K562 (cell line): ENCODE results near the gene SLC37A4. TPM values are rescaled to one million over a fixed set of nuclear protein-coding genes. Genes with fewer than 3 reads are reported as not detected.

Source experiments
- BCOR ChIP-seq: fragments of 450-650 bp; IDR thresholded peaks from 2 replicates; pipeline ENCODE4 v1.6.1; 2016
- CBFA2T2 ChIP-seq: fragments of 450-650 bp; conservative IDR thresholded peaks from 2 replicates; pipeline ENCODE4 v1.6.1; 2017; ENCODE audit warnings: mild to moderate bottlenecking
- CXXC5 ChIP-seq: fragments of 250-450 bp; sonication (Bioruptor Pico); IDR thresholded peaks from 2 replicates; pipeline ENCODE4 v1.8.0; 2022; ENCODE audit warnings: inconsistent platforms, mild to moderate bottlenecking, moderate library complexity
- FOXA3 ChIP-seq, 2 experiments: fragments of 450-650 bp in 1 of 2; sonication (generic) in 1 of 2; formaldehyde crosslinking; IDR thresholded peaks in 1 of 2; conservative IDR thresholded peaks in 1 of 2; 2 replicates each; pipeline versions ENCODE4 v1.4.0 to v1.8.0; 2020 to 2022; ENCODE audit warnings: mild to moderate bottlenecking in 2 of 2, missing genetic modification reagents in 1 of 2
- FOXP1 ChIP-seq: sonication (generic); formaldehyde crosslinking; IDR thresholded peaks from 2 replicates; pipeline ENCODE4 v1.8.0; 2022; ENCODE audit warnings: mild to moderate bottlenecking, missing genetic modification reagents
- NRF1 ChIP-seq, 2 experiments: fragments of 450-650 bp; IDR thresholded peaks in 1 of 2; conservative IDR thresholded peaks in 1 of 2; 2 replicates each; pipeline ENCODE4 v1.6.1; 2014; ENCODE audit warnings: mild to moderate bottlenecking in 2 of 2
- PHF8 ChIP-seq: fragments of 200-600 bp; sonication (generic); IDR thresholded peaks from 2 replicates; pipeline ENCODE4 v1.6.1; 2012; ENCODE audit warnings: mixed run types, mild to moderate bottlenecking, inconsistent platforms, low read length, moderate library complexity, borderline replicate concordance
- ZBTB40 ChIP-seq, 2 experiments: fragments of 450-650 bp in 1 of 2; sonication (generic) in 1 of 2; formaldehyde crosslinking in 1 of 2; IDR thresholded peaks; 2 replicates each; pipeline versions ENCODE4 v1.7.1 to v1.9.0; 2016 to 2022; ENCODE audit warnings: inconsistent platforms in 1 of 2, mild to moderate bottlenecking in 1 of 2, missing genetic modification reagents in 1 of 2
- ZBTB8A ChIP-seq: fragments of 450-650 bp; IDR thresholded peaks from 2 replicates; pipeline ENCODE4 v1.6.1; 2018; ENCODE audit warnings: mild to moderate bottlenecking, moderate library complexity; ENCODE audit not compliant: partially characterized antibody
- polyA plus RNA-seq, 8 experiments: library from polyadenylated mRNA; depleted of rRNA in 4 of 8; stranded (reverse) in 5 of 8; unstranded in 3 of 8; fragments of >200 nt; fragmentation: Nextera tagmentation in 2 of 8; fragmentation: Illumina TruSeq in 1 of 8; extraction: Ambion mirVana in 2 of 8; extraction: Trizol in 1 of 8; gene quantifications; 2 replicates each; pipeline versions ENCODE4 v1.2.1 to v1.2.3, GENCODE V29; 2011 to 2014; ENCODE audit warnings: inconsistent platforms in 1 of 8, missing spikeins in 1 of 8
- total RNA-seq, 7 experiments: library from RNA; depleted of rRNA in 6 of 7; stranded (reverse); fragments of >200 nt in 6 of 7; fragmentation: Illumina TruSeq in 2 of 7; extraction: Trizol in 2 of 7; gene quantifications; 2 replicates each; pipeline versions ENCODE4 v1.2.1 to v1.2.3, GENCODE V29; 2011 to 2021; ENCODE audit warnings: low replicate concordance in 1 of 7

The SLC37A4 gene
- total and polyA plus RNA-seq, 9 of the 15 experiments (the other 6 are each of a cell fraction or from before 2014, with no cell fraction given), result 24.7 to 73.9 (median 40.7) TPM

- TF ChIP-seq FOXA3 (CRISPR knock-in tag; conservative IDR thresholded peaks at IDR 0.05 in 1 of 2, IDR thresholded peaks at IDR 0.05 in 1 of 2), result no peak
- TF ChIP-seq PHF8, result peak; percentile 83; the same call in 1 of the 2 replicates
- TF ChIP-seq NRF1 (conservative IDR thresholded peaks at IDR 0.05 in 1 of 2, IDR thresholded peaks at IDR 0.05 in 1 of 2), result peak; percentile 71 to 77; a peak in 3 of 4 replicates
- no peak for TF ChIP-seq BCOR
- TF ChIP-seq CBFA2T2, result peak; percentile 96
- peak; percentile 87 for TF ChIP-seq FOXP1
- peak; percentile 76 for TF ChIP-seq ZBTB40 (IDR thresholded peaks at IDR 0.05)
- TF ChIP-seq ZBTB40 (CRISPR knock-in tag; IDR thresholded peaks at IDR 0.05), result no peak
- TF ChIP-seq CXXC5, result peak; percentile 75
- no peak for TF ChIP-seq ZBTB8A
These were observed 36.9 kb upstream of the SLC37A4 start, which contains the start of gene VPS11 (continued) for GRCh38 chr11:119067371-119068222.
